NOMO-1 treated with DMSO at 0.1 percent for 48 hours (cell line): ENCODE results near the gene HRK.
A peak's percentile ranks its signal among the peaks of the same experiment; 100 is the strongest.

Experiments
- DNase-seq: peaks from one replicate; lab custom pipeline; 2025; ENCODE audit not compliant: unreplicated experiment; lab: John Stamatoyannopoulos, UW

The HRK gene

GRCh38 chr12:116898669-116899068 lies 17.4 kb upstream of the HRK start:
- DNase-seq, result no peak

- DNase-seq, result no peak
These were observed 16.2 kb upstream of the HRK start for GRCh38 chr12:116897476-116897875.

DNA sequence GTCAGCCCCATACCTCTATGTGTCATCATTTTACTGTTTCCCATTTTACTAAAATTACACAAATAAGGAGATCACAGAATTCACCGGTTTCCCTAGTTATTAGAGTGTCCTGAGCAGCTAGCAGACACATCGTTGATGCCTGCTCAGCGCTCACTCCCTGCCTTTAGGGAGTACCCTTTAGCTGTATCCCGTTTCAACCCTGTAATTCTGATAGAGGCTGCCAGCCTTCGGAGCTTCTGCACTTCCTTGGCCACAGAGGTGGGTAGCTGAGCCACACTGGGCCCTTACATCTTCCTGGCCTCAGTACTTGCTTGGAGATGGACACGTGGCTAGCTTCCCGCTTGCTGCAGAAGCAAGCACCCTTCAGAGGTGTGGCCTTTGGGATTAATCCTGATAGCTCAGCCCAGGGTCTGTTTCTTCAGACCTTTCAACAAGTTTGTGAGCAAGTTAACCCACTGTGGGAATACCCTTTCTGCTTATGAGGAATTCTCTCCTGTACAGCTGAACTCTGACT lies 15.2 kb upstream of the HRK start:
- DNase-seq, result no peak

DNA sequence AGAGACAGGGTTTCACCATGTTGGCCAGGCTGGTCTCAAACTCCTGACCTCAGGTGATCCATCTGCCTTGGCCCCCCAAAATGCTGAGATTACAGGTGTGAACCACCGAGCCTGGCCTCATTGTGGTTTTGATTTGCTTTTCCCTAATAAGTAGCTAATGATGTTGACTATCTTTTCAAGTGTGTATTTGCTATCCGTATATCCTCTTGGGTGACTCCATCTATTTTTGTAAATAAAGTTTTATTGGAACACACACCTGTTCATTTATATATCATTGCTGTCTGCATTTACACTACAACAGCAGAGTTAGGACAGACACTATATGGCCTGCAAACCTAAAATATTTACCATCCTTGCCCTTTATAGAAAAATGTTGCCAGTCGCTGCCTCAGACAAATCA lies 13.7 kb upstream of the HRK start:
- no peak for DNase-seq

GRCh38 chr12:116892349-116893140 lies 11.3 kb upstream of the HRK start:
- DNase-seq, result no peak

- no peak for DNase-seq
These were observed 9.8 kb upstream of the HRK start for GRCh38 chr12:116891019-116891418.

GRCh38 chr12:116890330-116890729 lies 9.1 kb upstream of the HRK start:
- no peak for DNase-seq

DNA sequence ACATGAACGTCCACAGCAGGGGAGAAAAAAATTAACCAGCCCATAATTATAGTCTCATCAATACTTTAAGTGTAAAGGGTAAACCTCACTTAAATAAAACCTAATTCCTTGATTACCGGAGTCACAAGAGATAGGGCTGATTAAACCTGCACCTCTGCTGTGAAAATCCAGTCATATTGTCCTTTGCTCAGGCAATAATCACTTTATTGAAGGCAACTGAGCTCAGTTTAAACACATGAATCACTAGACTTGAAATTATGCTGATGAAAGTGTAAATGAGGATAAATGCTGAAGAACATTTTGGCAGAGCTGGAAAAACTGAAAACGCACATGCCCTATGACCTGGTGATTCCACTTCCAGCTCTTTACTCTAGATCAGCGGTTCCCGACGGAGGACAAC lies 6.7 kb upstream of the HRK start:
- DNase-seq, result no peak

DNA sequence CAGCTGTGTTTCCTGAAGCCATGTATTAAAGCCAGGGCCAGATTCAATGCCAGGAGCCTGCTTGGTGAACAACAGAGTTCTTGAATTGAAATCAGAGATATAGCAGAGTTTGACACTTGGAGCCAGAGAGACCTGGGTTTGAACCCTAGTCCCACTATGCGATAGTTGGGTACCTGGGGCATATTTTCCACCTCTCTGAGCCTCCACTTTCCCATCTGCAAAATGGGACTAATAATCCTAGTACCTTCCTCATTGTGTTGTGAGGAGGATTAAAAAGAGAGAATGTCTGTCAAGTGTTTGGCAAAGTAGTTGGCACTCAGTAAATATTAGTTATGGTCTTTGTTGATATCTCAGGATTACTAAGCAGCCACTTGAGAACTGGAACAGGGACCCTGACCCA lies 6.0 kb upstream of the HRK start:
- no peak for DNase-seq

- DNase-seq, result peak; percentile 80
These were observed 4.2 kb upstream of the HRK start for GRCh38 chr12:116885491-116885890.

GRCh38 chr12:116884871-116885270 lies 3.6 kb upstream of the HRK start:
- DNase-seq, result no peak

DNA sequence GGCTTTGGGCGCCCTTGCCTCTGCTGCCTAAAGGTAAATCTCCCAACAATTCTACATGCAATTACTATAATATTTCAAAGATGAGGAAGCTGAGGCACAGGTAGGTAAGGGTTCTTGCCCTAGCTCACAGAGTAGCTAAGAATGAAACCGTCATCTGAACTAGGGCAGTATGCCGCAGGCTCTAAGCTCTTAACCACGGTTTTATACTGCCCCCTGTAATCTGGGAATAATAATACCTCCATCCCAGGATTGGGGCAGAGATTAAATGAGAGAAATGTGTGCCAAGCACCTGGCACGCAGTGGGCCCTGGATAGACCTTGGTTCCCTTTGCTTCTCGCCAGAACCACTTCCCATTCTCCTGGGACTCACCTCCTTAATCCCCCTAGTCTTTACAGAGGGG lies 1.5 kb upstream of the HRK start:
- DNase-seq, result no peak

- DNase-seq, result no peak
These were observed 751 bp upstream of the HRK start for GRCh38 chr12:116881877-116882507.

GRCh38 chr12:116880817-116881324 lies 370 bp downstream of the HRK start:
- DNase-seq, result peak; percentile 30

DNA sequence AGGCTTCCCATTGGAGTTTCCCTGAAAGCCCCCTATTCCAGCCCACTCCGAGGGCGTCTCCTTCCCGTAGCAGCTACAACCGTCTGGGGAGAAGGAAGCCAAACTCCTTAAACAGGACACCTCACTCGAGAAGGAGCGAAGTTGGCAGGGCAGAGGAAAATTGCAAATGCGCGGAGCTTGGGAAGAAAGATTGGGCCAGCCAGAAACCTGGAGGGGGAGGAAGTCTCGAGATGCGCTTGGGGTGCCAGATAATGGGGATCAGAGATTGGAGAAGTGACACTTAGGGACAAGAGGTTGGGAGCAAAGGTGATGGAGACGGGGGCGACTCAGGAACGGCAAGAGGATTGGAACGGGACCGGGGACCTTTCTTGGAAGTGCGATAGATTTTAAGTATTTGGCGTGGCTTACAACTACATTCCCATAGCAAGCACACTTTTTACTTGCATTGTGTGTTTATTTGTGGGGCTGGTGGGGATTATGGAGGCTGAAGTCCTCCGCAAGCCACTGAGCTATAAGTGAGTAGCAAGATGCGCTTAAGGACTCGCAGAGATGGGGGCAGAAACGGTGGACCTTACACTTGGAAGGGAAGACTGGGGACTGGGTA lies 926 bp downstream of the HRK start:
- DNase-seq, result no peak

- no peak for DNase-seq
These were observed 1.6 kb downstream of the HRK start for GRCh38 chr12:116879509-116880212.

DNA sequence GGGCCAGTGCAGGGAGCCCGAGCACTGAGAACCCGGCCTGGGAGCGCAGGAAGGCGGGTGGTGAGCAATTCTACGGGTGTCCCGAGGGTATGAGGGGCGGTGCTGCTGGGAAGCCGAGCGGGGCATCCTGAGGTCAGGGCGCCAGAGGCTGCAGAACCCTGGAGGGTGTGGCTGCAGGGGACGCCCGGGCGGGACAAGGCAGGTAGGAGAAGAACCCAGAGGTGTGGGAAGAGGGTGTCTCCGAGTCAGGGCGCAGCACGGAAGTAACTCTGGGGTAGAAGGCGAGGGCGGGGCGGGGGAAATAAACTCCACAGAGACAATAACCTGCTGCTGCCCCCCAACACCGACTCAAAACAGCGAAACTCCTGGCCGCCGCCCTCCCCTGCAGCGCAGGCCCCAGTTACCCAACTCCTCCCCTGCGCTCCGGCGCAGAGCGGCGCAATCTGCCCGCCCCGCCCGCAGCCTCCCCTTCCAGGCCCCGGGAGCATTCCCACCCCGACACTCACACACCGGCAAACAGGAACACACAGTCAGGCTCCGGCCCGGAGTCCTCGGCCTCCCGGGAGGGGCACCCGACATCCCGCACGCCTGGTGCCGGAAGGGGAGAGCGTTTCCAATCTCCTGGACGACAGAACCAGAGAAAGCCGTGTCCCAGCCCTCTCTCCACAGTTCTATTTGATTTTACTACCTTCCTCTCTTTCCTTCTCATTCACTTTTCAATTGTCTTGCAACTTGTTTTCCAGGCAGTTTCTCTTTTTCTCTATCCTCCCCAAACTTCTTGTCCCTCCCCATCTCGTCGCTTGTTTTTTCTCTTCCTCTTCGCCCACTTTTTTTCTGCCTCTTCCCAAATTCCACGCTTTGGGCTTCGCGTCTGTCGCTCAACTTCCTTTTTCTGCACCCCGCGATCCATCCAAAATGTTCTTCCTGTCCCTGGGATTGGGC lies 2.4 kb downstream of the HRK start:
- no peak for DNase-seq

- no peak for DNase-seq
These were observed 4.9 kb downstream of the HRK start for GRCh38 chr12:116876151-116876869.

- no peak for DNase-seq
These were observed 6.8 kb downstream of the HRK start for GRCh38 chr12:116874324-116874995.
